Activated naive CD8-positive, alpha-beta T cell treated with anti-CD3 and anti-CD28 coated beads, Interleukin-2, amount 10 ng/mL, durations not matched to agents 7 days and 5 days (primary cell): ENCODE results near the gene COPB1. TPM values are rescaled to one million over a fixed set of nuclear protein-coding genes. Genes with fewer than 3 reads are reported as not detected.
"Not testable (repeated sequence)": the region's sequence is repeated elsewhere in the genome, so short reads cannot be mapped to it uniquely, and the experiment has no call there.

Experiments used
- ATAC-seq: fragments of 150-1000 bp; cut with Tn5 transposase; one replicate; pipeline ENCODE4 v1.10.0; 2021; ENCODE audit warnings: low read depth, moderate library complexity
- POLR2A ChIA-PET: fragments of 350-600 bp; sonication (Branson Sonifier 250); formaldehyde crosslinking; loops from one replicate; lab custom pipeline; 2021; ENCODE audit warnings: antibody characterized with exemption; lab: Charles Lee
- DNase-seq: peaks from one replicate; pipeline ENCODE4 v3.0.0; 2021
- H3K27ac Mint-ChIP-seq: one replicate; pipeline ENCODE4 v1.8.0; 2022; ENCODE audit warnings: mild to moderate bottlenecking, mixed read lengths
- H3K27me3 Mint-ChIP-seq: one replicate; pipeline ENCODE4 v1.8.0; 2022; ENCODE audit warnings: mild to moderate bottlenecking, moderate library complexity, mixed read lengths
- H3K36me3 Mint-ChIP-seq: one replicate; pipeline ENCODE4 v1.8.0; 2021; ENCODE audit warnings: mild to moderate bottlenecking, mixed read lengths
- H3K4me1 Mint-ChIP-seq: one replicate; pipeline ENCODE4 v1.8.0; 2021; ENCODE audit warnings: mixed read lengths
- H3K4me3 Mint-ChIP-seq: one replicate; pipeline ENCODE4 v1.8.0; 2022; ENCODE audit warnings: mild to moderate bottlenecking, moderate library complexity, mixed read lengths
- H3K9me3 Mint-ChIP-seq: one replicate; pipeline ENCODE4 v1.8.0; 2021; ENCODE audit warnings: mixed read lengths
- total RNA-seq, 2 experiments: library from RNA; stranded (reverse); gene quantifications; one replicate each; pipeline ENCODE4 v1.2.3, GENCODE V29; 2021

COPB1 gene
- total RNA-seq, 2 experiments from 2014 or later, result 80.1 to 91.2 TPM

DNA sequence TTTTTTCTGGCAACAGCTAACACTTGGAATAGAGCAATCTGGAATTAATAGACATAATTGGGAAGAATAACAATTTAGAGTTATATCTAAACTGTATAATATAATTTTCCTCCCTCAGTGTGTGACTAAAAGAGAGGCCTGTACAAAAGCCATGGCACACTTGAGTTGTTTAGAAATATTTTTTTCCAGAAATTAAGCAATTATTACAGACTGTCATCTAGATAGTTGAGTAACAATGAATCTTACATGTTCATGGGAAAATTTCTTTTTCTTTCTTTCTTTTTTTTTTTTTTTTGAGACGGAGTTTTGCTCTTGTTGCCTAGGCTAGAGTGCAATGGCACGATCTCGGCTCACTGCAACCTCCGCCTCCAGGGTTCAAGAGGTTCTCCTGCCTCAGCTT is 35.6 kb upstream of the COPB1 start:
- POLR2A ChIA-PET, result interaction anchor here (0.6 kb wide), 1 partner anchor 59 kb away, joined by 3 read pairs; no protein-coding TSS in a partner anchor

DNA sequence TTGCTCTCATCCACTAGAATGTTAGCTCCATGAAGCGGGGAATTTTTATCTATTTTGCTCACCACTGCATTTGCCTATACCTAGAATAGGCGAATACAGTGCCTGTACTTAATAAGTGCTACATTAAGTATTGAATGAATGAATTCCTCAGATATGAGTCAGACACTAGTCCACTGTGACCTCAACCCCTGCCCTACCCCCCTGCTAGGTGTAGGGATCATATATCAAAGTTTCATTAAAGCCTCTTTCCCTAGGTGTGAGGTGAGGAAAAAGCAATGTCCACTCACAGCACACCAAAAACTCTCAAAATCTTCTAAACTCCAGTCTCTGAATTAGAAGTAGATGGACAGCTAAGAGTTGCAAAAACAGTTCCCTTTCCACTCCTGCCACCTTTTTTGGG is 30.3 kb upstream of the COPB1 start:
- Mint-ChIP-seq H3K9me3 (no peaks in the 10 kb centered on the region), H3K27ac (no peak overlapping the region), H3K36me3 (peaks cover 16% of the 10 kb centered on the region), H3K4me3 (no peak overlapping the region), H3K4me1 (no peaks in the 10 kb centered on the region), H3K27me3 (no peaks in the 10 kb centered on the region)
- no peak for ATAC-seq
- DNase-seq, result no peak
- POLR2A ChIA-PET, result no interaction called here

More for the DNA sequence above, 35.6 kb upstream of the COPB1 start:
- H3K27ac Mint-ChIP-seq, DNase-seq, H3K4me3 Mint-ChIP-seq, H3K27me3 Mint-ChIP-seq, ATAC-seq, H3K9me3 Mint-ChIP-seq: not testable (repeated sequence)
- Mint-ChIP-seq H3K4me1 (peaks cover 16% of the 10 kb centered on the region), H3K36me3 (peaks cover 23% of the 10 kb centered on the region)

DNA sequence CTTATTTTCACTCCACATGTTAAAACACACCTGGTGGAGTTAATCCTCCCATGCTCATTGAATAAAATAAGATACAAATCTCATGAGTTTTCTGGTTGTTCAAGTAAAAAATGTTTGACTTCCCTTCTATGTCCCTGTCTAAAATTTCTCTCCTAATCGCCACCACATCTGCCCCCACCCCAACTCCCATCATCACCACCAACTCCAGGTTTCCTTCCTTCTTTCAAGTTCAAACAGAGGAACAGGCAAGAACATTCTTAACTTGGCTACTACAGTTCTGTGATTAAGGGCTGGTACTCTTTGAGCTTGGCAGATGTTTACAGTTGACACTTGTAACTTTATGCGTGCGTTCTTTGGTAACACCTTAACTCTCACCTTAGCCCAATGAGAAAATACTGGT is 29.7 kb upstream of the COPB1 start:
- H3K4me1 Mint-ChIP-seq, result no peaks in the 10 kb centered on the region
- ATAC-seq, result no peak
- no peak overlapping the region for H3K27ac Mint-ChIP-seq
- no peak for DNase-seq
- H3K9me3 Mint-ChIP-seq, result no peaks in the 10 kb centered on the region
- POLR2A ChIA-PET, result no interaction called here
- H3K36me3 Mint-ChIP-seq, result peaks cover 16% of the 10 kb centered on the region
- no peak overlapping the region for H3K4me3 Mint-ChIP-seq
- H3K27me3 Mint-ChIP-seq, result no peaks in the 10 kb centered on the region

DNA sequence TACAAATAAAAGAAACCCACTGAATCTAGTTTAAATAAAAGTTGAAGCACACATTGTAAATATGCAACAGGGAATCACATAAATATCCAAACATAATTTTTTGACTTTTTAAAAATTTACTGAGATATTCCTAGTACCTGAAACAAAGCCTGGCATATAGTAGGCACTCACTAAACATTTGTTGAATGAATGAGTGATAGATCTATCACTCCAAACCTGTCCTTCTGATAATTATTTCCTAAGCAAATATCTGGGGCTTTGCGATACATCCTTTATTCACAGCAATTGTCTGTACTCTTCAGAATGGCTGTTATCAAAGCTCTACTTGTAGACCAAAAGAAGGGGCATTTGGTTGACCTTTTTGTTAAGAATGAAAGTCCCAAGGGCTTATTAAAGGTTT is 23.2 kb upstream of the COPB1 start:
- POLR2A ChIA-PET, result no interaction called here
- H3K9me3 Mint-ChIP-seq, result no peaks in the 10 kb centered on the region
- H3K36me3 Mint-ChIP-seq, result peaks cover 10% of the 10 kb centered on the region
- no peak for ATAC-seq
- H3K27me3 Mint-ChIP-seq, result no peaks in the 10 kb centered on the region
- no peak overlapping the region for H3K4me3 Mint-ChIP-seq
- no peak overlapping the region for H3K27ac Mint-ChIP-seq
- peaks cover 11% of the 10 kb centered on the region for H3K4me1 Mint-ChIP-seq
- DNase-seq, result no peak

DNA sequence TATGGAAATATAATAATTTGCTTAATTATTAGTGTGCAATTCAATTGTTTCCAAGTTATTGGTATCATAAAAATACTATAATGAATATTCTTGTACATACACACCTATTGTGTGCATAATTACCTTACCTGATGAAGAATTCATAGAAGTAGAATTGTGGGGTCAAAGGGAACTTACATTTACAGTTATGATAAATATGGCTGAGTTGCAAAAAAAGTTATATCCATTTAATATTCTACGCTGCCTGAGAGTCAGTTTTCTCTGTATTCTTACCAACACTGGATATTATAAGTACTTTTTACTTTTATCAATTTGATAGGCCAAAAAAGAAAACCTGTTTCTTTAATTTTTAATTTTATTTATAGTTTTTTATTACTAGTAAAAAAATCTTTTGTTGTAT is 22.6 kb upstream of the COPB1 start:
- Mint-ChIP-seq H3K4me3 (no peak overlapping the region), H3K27me3 (no peaks in the 10 kb centered on the region), H3K9me3 (no peaks in the 10 kb centered on the region), H3K36me3 (peaks cover 12% of the 10 kb centered on the region), H3K27ac (no peak overlapping the region), H3K4me1 (peaks cover 15% of the 10 kb centered on the region)
- DNase-seq (no peak), ATAC-seq (no peak)
- POLR2A ChIA-PET, result no interaction called here

DNA sequence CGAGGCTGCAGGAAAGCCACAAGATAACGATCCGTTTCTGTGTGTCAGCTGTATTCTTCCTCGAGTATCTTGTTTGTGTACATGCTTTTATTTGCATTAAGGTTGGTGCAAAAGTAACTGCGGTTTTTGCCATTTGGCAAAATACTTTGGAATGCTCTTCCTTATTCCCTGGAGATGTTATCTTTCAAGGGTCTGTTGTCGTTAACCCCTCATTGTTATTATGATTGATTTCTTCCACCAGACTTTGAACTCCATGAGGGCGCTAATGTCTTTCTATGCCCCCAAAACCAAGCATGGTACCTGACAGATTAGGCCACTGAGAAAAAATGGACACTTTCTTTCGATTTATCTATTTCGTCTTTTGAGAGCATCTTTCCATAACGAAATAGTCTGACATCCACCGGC is 21.1 kb upstream of the COPB1 start:
- POLR2A ChIA-PET, result interaction anchor here (0.6 to 2.7 kb wide), 14 partner anchors 11 to 385 kb away, joined by 3 to 29 read pairs (median 4); partner anchors contain the start of genes COPB1, CYP2R1 and PDE3B
- no peak for DNase-seq
- H3K4me1 Mint-ChIP-seq, result peaks cover 16% of the 10 kb centered on the region
- H3K4me3 Mint-ChIP-seq, result peak overlapping the region; percentile 84
- H3K9me3 Mint-ChIP-seq, result no peaks in the 10 kb centered on the region
- peaks cover 14% of the 10 kb centered on the region for H3K36me3 Mint-ChIP-seq
- H3K27ac Mint-ChIP-seq, result peak overlapping the region; percentile 90
- ATAC-seq, result no peak
- no peaks in the 10 kb centered on the region for H3K27me3 Mint-ChIP-seq

DNA sequence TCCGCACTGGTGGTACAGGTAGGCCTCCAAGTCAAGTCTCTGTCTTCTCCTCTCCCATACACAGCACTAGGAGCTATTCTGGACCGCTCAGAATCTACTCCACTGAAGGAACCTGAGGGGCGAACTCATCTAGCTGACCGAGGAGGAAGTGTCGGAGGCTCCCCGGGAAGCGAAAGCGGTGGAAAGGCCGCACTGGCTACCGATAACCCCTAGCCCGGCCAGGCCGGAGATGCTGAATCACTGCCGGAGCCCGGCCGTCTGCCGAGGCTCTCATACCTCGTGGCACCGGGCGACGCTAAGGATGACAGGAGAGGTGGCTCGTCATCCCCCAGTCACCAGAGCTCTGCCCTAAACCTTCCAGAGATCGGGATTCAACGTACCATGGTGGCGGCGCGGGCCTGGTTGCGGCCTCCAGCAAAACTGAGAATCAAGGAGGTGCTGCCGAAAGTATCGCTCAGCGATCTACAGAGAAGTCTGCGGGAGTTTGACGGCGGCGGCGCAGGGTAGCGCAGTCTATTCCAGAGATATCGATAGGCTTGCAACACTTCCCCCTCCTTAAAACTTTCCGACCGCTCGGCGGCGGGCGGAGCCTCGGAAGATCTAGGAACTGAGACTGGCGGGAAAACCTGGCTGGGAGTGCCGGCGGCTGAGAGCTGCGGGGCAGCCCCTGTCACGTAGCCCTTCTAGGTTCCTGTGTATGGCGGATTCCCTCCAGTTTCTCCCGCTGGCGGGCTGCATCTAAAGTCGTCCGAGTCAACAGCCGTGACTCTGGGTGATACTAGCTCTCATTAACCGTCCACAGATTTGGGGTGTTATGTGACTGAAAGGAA is 20.5 kb upstream of the COPB1 start, which contains the start of gene PSMA1:
Gene PSMA1, minus strand, starts transcription at position 470 of the 830 bp plus-strand sequence. Its CDS starts 87 bp downstream, at position 383.
- Mint-ChIP-seq H3K27me3 (no peaks in the 10 kb centered on the region), H3K36me3 (peaks cover 14% of the 10 kb centered on the region), H3K27ac (peak within 1 kb of the TSS; percentile 90), H3K4me1 (peaks cover 16% of the 10 kb centered on the region), H3K9me3 (no peaks in the 10 kb centered on the region), H3K4me3 (peak within 1 kb of the TSS; percentile 84)
- DNase-seq (peak; percentile 91), ATAC-seq (peak; percentile 90)
- POLR2A ChIA-PET, result interaction anchor here (0.6 to 2.7 kb wide), 15 partner anchors 11 to 385 kb away, joined by 3 to 29 read pairs (median 3); partner anchors contain the start of genes COPB1, CYP2R1 and PDE3B

DNA sequence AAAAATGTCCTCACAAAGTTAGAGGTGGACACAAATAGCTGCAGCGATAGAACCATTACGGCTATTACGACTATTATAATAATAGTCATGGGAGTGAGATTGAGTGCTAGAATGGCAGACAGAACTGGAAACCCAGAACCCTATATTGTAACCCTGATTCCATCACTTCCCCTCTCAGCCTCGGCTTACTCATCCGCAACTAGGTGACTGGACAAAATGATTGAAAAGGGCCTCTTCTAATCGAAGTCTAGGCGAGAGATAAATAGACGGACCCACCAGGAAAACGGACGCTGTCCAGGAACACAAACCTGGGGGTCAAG is 19.9 kb upstream of the COPB1 start:
- peaks cover 17% of the 10 kb centered on the region for H3K36me3 Mint-ChIP-seq

DNA sequence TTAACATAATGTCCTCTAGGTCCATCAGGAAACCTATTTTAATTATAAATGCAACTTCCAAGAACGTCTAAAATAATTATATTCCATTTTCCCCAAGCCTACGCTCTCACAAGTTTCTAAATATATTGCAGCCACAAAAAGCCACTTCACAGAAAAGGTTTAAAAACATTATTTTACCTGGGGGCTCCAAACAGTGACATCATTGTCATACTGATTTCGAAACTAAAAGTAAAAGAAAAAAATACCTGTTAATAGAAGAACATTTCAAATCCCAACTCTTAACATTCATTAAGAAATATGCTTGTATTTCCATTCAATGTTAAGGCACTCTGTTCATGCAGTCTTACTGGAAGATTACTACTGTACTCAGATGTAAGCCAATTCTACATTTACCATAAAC is 19.2 kb upstream of the COPB1 start:
- Mint-ChIP-seq H3K4me3 (peak overlapping the region; percentile 84), H3K27ac (peak overlapping the region; percentile 90), H3K27me3 (no peaks in the 10 kb centered on the region), H3K4me1 (peaks cover 19% of the 10 kb centered on the region), H3K36me3 (peaks cover 18% of the 10 kb centered on the region), H3K9me3 (no peaks in the 10 kb centered on the region)
- no peak for ATAC-seq
- no peak for DNase-seq
- POLR2A ChIA-PET, result interaction anchor here (2.2 to 2.7 kb wide), 2 partner anchors 18 to 387 kb away, joined by 14 to 29 read pairs; partner anchors contain the start of gene COPB1

More for the DNA sequence above, 19.9 kb upstream of the COPB1 start:
- Mint-ChIP-seq H3K4me3 (peak overlapping the region; percentile 84), H3K27me3 (no peaks in the 10 kb centered on the region), H3K4me1 (peaks cover 19% of the 10 kb centered on the region), H3K27ac (peak overlapping the region; percentile 90), H3K9me3 (no peaks in the 10 kb centered on the region)
- ATAC-seq, result peak; percentile 15
- POLR2A ChIA-PET, result interaction anchor here (1.1 to 2.7 kb wide), 8 partner anchors 18 to 386 kb away, joined by 3 to 29 read pairs (median 9); partner anchors contain the start of genes COPB1, CYP2R1 and PDE3B
- no peak for DNase-seq

DNA sequence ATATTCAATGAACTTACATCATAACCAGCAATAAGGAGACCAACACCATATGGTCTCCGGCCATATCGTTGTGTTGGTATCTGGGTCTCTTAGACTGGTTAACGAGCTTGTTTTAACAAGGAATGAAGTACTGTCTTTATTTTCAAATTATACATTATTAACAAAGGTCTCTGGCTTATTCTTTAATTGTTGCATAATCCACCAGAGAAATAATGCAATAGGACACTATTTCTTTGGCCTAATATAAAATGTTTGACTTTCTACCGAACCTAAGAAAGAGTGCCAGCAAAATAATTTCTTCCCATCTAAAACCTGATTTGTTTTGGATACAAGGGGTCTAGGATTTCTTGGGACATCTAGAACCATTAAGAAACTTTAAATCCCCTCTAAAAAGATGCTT is 14.2 kb upstream of the COPB1 start:
- Mint-ChIP-seq H3K27me3 (no peaks in the 10 kb centered on the region), H3K4me3 (no peak overlapping the region), H3K9me3 (no peaks in the 10 kb centered on the region), H3K4me1 (peaks cover 29% of the 10 kb centered on the region), H3K27ac (no peak overlapping the region), H3K36me3 (peaks cover 37% of the 10 kb centered on the region)
- DNase-seq (no peak), ATAC-seq (no peak)
- POLR2A ChIA-PET, result interaction anchor here (0.5 kb wide), 1 partner anchor 172 kb away, joined by 5 read pairs; no protein-coding TSS in a partner anchor

DNA sequence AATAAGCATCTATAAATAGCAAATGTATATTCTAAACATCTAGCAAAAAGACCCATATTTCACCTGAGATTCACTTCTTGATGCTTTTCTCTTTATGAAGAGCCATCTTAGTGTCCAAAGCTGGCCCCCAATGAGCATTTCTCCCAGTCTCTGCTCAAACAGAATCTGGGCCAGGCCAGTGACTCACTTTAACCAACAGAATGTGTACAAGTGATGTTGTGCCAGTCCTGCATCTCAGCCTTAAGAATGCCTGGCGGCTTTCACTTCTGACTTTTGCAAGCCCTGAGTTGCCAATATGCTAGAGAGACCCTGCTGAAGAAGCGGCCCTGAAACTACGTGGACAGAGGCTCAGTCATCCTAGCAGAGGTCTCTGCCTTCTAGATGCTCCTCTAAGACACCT is 6.9 kb upstream of the COPB1 start:
- no peak overlapping the region for H3K4me3 Mint-ChIP-seq
- H3K27me3 Mint-ChIP-seq, result no peaks in the 10 kb centered on the region
- peaks cover 42% of the 10 kb centered on the region for H3K36me3 Mint-ChIP-seq
- DNase-seq, result no peak
- POLR2A ChIA-PET, result no interaction called here
- peaks cover 21% of the 10 kb centered on the region for H3K4me1 Mint-ChIP-seq
- H3K9me3 Mint-ChIP-seq, result no peaks in the 10 kb centered on the region
- no peak overlapping the region for H3K27ac Mint-ChIP-seq
- ATAC-seq, result no peak

DNA sequence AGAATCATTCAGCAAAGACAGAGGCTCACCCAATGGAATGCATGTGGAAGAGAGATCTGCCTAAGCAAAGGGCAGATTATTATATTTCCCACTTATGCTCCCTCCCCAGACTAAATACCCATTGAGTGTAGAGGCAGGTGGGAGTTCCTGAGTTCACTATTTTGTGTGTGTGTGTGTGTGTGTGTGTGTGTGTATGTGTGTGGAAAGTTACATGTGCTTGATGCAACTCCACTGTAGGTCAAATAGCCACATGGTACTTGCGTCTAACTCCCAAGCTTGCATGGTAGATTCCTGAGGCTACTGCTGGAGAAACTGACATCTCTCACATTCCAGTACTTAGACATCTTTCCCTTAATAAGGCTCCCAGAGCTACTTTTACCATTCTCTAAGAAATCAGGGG is 3.4 kb upstream of the COPB1 start:
- Mint-ChIP-seq H3K9me3 (no peaks in the 10 kb centered on the region), H3K27me3 (no peaks in the 10 kb centered on the region), H3K4me3 (no peak overlapping the region), H3K4me1 (peaks cover 16% of the 10 kb centered on the region), H3K36me3 (peaks cover 28% of the 10 kb centered on the region), H3K27ac (no peak overlapping the region)
- ATAC-seq, result no peak
- no peak for DNase-seq
- POLR2A ChIA-PET, result interaction anchor here (0.7 to 3.8 kb wide), 4 partner anchors 10 to 394 kb away, joined by 3 to 29 read pairs (median 4); partner anchors contain the start of gene PSMA1

DNA sequence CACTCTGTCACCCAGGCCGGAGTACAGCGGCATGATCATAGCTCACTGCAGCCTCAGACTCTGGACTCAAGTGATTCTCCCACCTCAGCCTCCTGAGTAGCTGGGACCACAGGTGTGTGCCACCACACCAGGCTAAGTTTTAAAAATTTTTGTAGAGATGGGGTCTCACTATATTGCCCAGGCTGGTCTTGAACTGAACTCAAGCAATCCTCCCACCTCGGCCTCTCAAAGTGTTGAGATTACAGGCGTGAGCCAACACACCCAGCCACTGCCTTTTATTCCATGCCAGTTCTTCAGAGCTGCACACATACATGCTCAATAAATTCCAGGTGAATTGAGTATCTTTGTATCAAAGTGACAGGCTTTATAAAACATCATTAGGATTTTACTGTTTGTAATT is 2.4 kb upstream of the COPB1 start:
- no peak overlapping the region for H3K4me3 Mint-ChIP-seq
- H3K4me1 Mint-ChIP-seq, result peaks cover 22% of the 10 kb centered on the region
- H3K27ac Mint-ChIP-seq, result no peak overlapping the region
- POLR2A ChIA-PET, result interaction anchor here (3.8 kb wide), 1 partner anchor 18 kb away, joined by 29 read pairs; the partner anchor contains the start of gene PSMA1
- no peak for DNase-seq
- no peaks in the 10 kb centered on the region for H3K27me3 Mint-ChIP-seq
- peaks cover 1% of the 10 kb centered on the region for H3K9me3 Mint-ChIP-seq
- no peak for ATAC-seq
- peaks cover 31% of the 10 kb centered on the region for H3K36me3 Mint-ChIP-seq
